Tongue (tissue), 2 donors: ENCODE results near the gene EIF3D. TPM values are rescaled to one million over a fixed set of nuclear protein-coding genes. Genes with fewer than 3 reads are reported as not detected.
A peak's percentile ranks its signal among the peaks of the same experiment; 100 is the strongest.

ENCODE experiments used
- DNase-seq: peaks from one replicate; pipeline ENCODE4 v3.0.0-alpha.2; 2015
- total RNA-seq: library from RNA; depleted of rRNA; stranded (reverse); fragments of >200 nt; gene quantifications from one replicate; pipeline ENCODE4 v1.2.3, GENCODE V29; 2014

EIF3D gene
- total RNA-seq, 1 donor from 2014 or later = 248 TPM

DNA sequence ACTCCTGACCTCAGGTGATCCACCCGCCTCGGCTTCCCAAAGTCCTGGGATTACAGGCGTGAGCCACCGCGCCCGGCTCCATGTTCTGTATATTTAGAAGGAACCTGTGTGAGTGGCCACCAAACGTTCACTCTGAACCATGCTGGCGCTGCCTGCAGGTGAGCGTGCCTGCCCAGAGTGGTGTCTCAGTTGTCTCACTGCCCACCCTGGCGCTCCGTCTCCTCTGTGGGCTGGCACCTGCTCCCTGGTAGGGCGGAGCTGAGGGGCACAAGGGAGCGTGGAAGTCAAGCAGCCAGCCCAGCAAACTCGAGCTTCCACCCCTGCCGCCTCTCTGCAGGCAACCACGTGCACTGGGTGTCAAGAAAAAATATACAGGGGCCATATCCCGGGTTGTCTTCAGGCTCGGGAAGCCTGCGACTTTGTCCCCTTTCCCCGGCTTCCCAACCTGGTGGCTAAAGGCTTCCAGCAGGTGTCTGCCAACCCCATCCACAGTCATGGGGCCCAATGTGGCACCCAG, 64.2 kb downstream of the EIF3D start:
- no peak for DNase-seq

DNA sequence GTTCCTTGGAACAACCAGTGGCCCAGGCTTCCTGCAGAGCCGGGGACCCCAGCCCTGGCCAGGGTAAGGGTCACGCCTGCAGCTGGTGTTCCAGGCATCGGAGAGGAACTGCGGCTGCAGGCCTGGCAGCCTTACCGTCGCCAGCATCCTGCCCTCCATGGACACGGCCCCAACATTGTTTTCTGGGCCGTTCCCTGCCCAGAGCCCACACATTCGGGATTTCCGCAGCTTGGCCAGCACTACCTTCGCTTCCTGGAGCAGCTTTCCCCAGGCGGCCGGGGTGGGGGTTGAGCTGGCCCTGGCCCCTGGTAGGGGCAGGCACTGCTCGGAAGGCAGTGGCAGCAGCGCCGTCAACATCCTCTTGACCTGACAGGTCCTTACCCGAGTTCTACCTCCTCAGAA, 65.2 kb downstream of the EIF3D start:
- no peak for DNase-seq

GRCh38 chr22:36461665-36462649, 67.0 kb downstream of the EIF3D start:
- DNase-seq = peak; percentile 63

Other genes starting within 250 kb of the EIF3D start
- gene MYH9, start 141.2 kb downstream of the EIF3D start, total RNA-seq = 242 TPM
- gene TXN2, start 47.5 kb downstream of the EIF3D start, total RNA-seq = 25.8 TPM
- 11.4 TPM for gene FOXRED2, start 22.1 kb downstream of the EIF3D start, total RNA-seq
- not detected for gene CACNG2, start 174.6 kb upstream of the EIF3D start, total RNA-seq
- gene IFT27, start 247.0 kb upstream of the EIF3D start, total RNA-seq = 14.0 TPM